ENCODE measurements around the gene ALDH2.

DNA sequence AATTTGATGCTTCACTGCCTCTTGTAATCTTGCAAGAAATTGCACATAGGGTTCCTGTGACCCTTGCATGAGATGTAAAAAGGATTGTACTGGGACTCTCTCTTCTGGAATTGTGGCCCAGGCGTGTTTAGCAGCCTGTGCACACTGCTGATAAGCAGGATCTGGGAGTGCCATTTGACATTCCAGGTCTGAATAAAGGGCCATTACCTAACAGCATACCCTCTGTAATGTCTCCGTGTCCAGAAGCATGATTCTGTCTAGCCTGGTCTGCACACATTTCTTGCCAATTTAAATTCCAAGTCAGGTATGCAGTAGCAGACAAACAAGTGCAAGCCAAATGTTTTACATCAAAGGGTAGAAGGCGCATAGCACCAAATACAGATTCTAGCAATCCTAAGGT, 57.2 kb downstream of the ALDH2 start:
- TF ChIP-seq, protein P1, sequence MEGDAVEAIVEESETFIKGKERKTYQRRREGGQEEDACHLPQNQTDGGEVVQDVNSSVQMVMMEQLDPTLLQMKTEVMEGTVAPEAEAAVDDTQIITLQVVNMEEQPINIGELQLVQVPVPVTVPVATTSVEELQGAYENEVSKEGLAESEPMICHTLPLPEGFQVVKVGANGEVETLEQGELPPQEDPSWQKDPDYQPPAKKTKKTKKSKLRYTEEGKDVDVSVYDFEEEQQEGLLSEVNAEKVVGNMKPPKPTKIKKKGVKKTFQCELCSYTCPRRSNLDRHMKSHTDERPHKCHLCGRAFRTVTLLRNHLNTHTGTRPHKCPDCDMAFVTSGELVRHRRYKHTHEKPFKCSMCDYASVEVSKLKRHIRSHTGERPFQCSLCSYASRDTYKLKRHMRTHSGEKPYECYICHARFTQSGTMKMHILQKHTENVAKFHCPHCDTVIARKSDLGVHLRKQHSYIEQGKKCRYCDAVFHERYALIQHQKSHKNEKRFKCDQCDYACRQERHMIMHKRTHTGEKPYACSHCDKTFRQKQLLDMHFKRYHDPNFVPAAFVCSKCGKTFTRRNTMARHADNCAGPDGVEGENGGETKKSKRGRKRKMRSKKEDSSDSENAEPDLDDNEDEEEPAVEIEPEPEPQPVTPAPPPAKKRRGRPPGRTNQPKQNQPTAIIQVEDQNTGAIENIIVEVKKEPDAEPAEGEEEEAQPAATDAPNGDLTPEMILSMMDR (IDR thresholded peaks at IDR 0.05; ENCODE audit: low read depth, low read length), result no peak
- no peak for TF ChIP-seq POLR2A (IDR thresholded peaks at IDR 0.05; ENCODE audit: extremely low read depth, insufficient read length)
- TF ChIP-seq, protein P2, sequence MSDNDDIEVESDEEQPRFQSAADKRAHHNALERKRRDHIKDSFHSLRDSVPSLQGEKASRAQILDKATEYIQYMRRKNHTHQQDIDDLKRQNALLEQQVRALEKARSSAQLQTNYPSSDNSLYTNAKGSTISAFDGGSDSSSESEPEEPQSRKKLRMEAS (IDR thresholded peaks at IDR 0.05; ENCODE audit: low read depth, low read length), result no peak
- no peak for TF ChIP-seq MYC (IDR thresholded peaks at IDR 0.05; ENCODE audit: low read depth, low read length)

Measured in NB4 (cell line).